AG09309 (cell line): ENCODE measurements around the gene CXCR3.

Source experiments
- DNase-seq: peaks from one replicate; pipeline ENCODE4 v3.0.0-alpha.2; 2010; ENCODE audit warnings: low read depth
- H3K4me3 ChIP-seq: 2 replicates; pipeline ENCODE4 v1.5.1; 2011; ENCODE audit warnings: mild to moderate bottlenecking, low read depth, low read length, moderate library complexity; ENCODE audit not compliant: control insufficient read depth
- CTCF ChIP-seq: IDR thresholded peaks from 2 replicates; pipeline ENCODE4 v1.5.1; 2011; ENCODE audit warnings: mild to moderate bottlenecking, low read depth, low read length, inconsistent platforms; ENCODE audit not compliant: insufficient read depth, control insufficient read depth; ENCODE audit errors: missing control alignments

CXCR3 gene

GRCh38 chrX:71586929-71587328 lies 31.4 kb downstream of the CXCR3 start:
- no peak for TF ChIP-seq CTCF
- no peak overlapping the region for H3K4me3 ChIP-seq
- DNase-seq, result no peak

GRCh38 chrX:71581210-71581609 lies 37.1 kb downstream of the CXCR3 start:
- TF ChIP-seq CTCF, result no peak
- no peak for DNase-seq
- no peak overlapping the region for H3K4me3 ChIP-seq

GRCh38 chrX:71579990-71580380 lies 38.3 kb downstream of the CXCR3 start:
- no peak for TF ChIP-seq CTCF
- H3K4me3 ChIP-seq, result no peak overlapping the region
- DNase-seq, result no peak

GRCh38 chrX:71579136-71579989 lies 38.9 kb downstream of the CXCR3 start:
- TF ChIP-seq CTCF, result no peak
- DNase-seq, result no peak

GRCh38 chrX:71578253-71579135 lies 39.8 kb downstream of the CXCR3 start, which contains the start of gene GCNA:
Gene GCNA (plus strand): TSS chrX:71578437. CDS start chrX:71580822, 2,385 bp downstream.
- TF ChIP-seq CTCF, result no peak
- DNase-seq, result no peak
- H3K4me3 ChIP-seq, result no peak within 1 kb of the TSS

More at GRCh38 chrX:71579136-71579989, 38.9 kb downstream of the CXCR3 start:
- H3K4me3 ChIP-seq, result no peak overlapping the region

- no peak for DNase-seq
- H3K4me3 ChIP-seq, result no peak overlapping the region
- TF ChIP-seq CTCF, result no peak
Measured at GRCh38 chrX:71577682-71578081, 40.6 kb downstream of the CXCR3 start.
